Stimulated activated CD4-positive, alpha-beta T cell treated with anti-CD3 and anti-CD28 coated beads, TNF-alpha, amount 100 ng/mL, for 4 hours (primary cell): ENCODE results near the gene MYO18B.

Source experiments
- DNase-seq, 3 experiments: peaks; one replicate each; pipeline ENCODE4 v3.0.0-alpha.2; 2020; ENCODE audit warnings: low read depth in 3 of 3

Gene MYO18B

GRCh38 chr22:25774575-25775026 is 32.6 kb downstream of the MYO18B start:
- DNase-seq, result no peak

GRCh38 chr22:25775531-25775930 is 33.5 kb downstream of the MYO18B start:
- DNase-seq, result no peak

GRCh38 chr22:25777411-25777810 is 35.4 kb downstream of the MYO18B start:
- no peak for DNase-seq

GRCh38 chr22:25777870-25778269 is 35.9 kb downstream of the MYO18B start:
- no peak for DNase-seq

- DNase-seq, result no peak
Observed at GRCh38 chr22:25779426-25779825, 37.4 kb downstream of the MYO18B start.

GRCh38 chr22:25779890-25780289 is 37.9 kb downstream of the MYO18B start:
- DNase-seq, result no peak

GRCh38 chr22:25780673-25781072 is 38.7 kb downstream of the MYO18B start:
- DNase-seq, result no peak

- DNase-seq, result no peak
Observed at GRCh38 chr22:25781801-25782200, 39.8 kb downstream of the MYO18B start.

- no peak for DNase-seq
Observed at GRCh38 chr22:25782831-25783230, 40.8 kb downstream of the MYO18B start.

- DNase-seq, result no peak
Observed at GRCh38 chr22:25783856-25784255, 41.9 kb downstream of the MYO18B start.

- DNase-seq, result no peak
Observed at GRCh38 chr22:25786165-25786564, 44.2 kb downstream of the MYO18B start.

GRCh38 chr22:25791556-25791955 is 49.6 kb downstream of the MYO18B start:
- no peak for DNase-seq

- DNase-seq, result no peak
Observed at GRCh38 chr22:25795478-25795877, 53.5 kb downstream of the MYO18B start.

- DNase-seq, result no peak
Observed at GRCh38 chr22:25797498-25798290, 55.7 kb downstream of the MYO18B start.

GRCh38 chr22:25800766-25801165 is 58.8 kb downstream of the MYO18B start:
- no peak for DNase-seq

GRCh38 chr22:25802018-25802417 is 60.0 kb downstream of the MYO18B start:
- no peak for DNase-seq

GRCh38 chr22:25804676-25805075 is 62.7 kb downstream of the MYO18B start:
- DNase-seq, result no peak

GRCh38 chr22:25806579-25806978 is 64.6 kb downstream of the MYO18B start:
- DNase-seq, result no peak

GRCh38 chr22:25814685-25815084 is 72.7 kb downstream of the MYO18B start:
- no peak for DNase-seq

- DNase-seq, result no peak
Observed at GRCh38 chr22:25815561-25815960, 73.6 kb downstream of the MYO18B start.

GRCh38 chr22:25816522-25817059 is 74.6 kb downstream of the MYO18B start:
- no peak for DNase-seq

GRCh38 chr22:25817092-25817943 is 75.3 kb downstream of the MYO18B start:
- DNase-seq, result no peak

- DNase-seq, result no peak
Observed at GRCh38 chr22:25818541-25818940, 76.6 kb downstream of the MYO18B start.
